Prostate gland (tissue), 2 donors: ENCODE measurements around the gene OR10R2. TPM values are rescaled to one million over a fixed set of nuclear protein-coding genes. Genes with fewer than 3 reads are reported as not detected.

ENCODE experiments used
- DNase-seq: peaks from one replicate; pipeline ENCODE4 v3.0.0-alpha.2; 2019; ENCODE audit warnings: low spot score
- H3K27ac ChIP-seq, 2 donors: fragments of 200-600 bp; sonication (generic); 2 replicates each; pipeline ENCODE4 v1.5.1; 2017 to 2019
- H3K27me3 ChIP-seq: fragments of 200-600 bp; sonication (generic); replicated peaks from 2 replicates; pipeline ENCODE4 v1.5.1; 2019; ENCODE audit not compliant: insufficient read depth
- H3K36me3 ChIP-seq, 2 donors: fragments of 200-600 bp; sonication (generic); 1 replicate in 1 of 2; 2 replicates in 1 of 2; pipeline versions ENCODE4 v1.5.1 to v1.8.1; 2017 to 2019
- H3K4me1 ChIP-seq: fragments of 200-600 bp; sonication (generic); replicated peaks from 2 replicates; pipeline ENCODE4 v1.5.1; 2019
- H3K4me3 ChIP-seq, 2 donors: fragments of 200-600 bp; sonication (generic); 2 replicates each; pipeline ENCODE4 v1.5.1; 2017 to 2019
- H3K9me3 ChIP-seq: fragments of 200-600 bp; sonication (generic); 2 replicates; pipeline ENCODE4 v1.5.1; 2017
- POLR2A ChIP-seq: fragments of 450-650 bp; IDR thresholded peaks from one replicate; pipeline ENCODE4 v1.6.1; 2016; ENCODE audit warnings: antibody characterized with exemption, mild to moderate bottlenecking
- POLR2AphosphoS5 ChIP-seq: sonication (generic); formaldehyde crosslinking; IDR thresholded peaks from one replicate; pipeline ENCODE4 v1.6.1; 2017; ENCODE audit warnings: antibody characterized with exemption
- WGBS: methylation state at CpG from one replicate; pipeline ENCODE4 v1.1.5; 2018; 5-methylcytosine and 5-hydroxymethylcytosine counted together
- intact Hi-C: fragments of 100-400 bp; cut with DNase I; formaldehyde crosslinking; loops from one replicate; pipeline ENCODE4 v1.14.2; 2022
- total RNA-seq, 2 donors: library from RNA; depleted of rRNA; stranded (reverse); fragments of >200 nt; gene quantifications; one replicate each; pipeline ENCODE4 v1.1.0, GENCODE V29; 2016
- TF ChIP-seq, protein P1 (sequence below), 4 experiments: fragments of 200-600 bp in 2 of 4; fragments of 450-650 bp in 2 of 4; sonication (generic) in 2 of 4; IDR thresholded peaks; 1 replicate in 3 of 4; 2 replicates in 1 of 4; pipeline ENCODE4 v1.5.1; 2016 to 2019; ENCODE audit warnings: antibody characterized with exemption in 4 of 4, mild to moderate bottlenecking in 2 of 4, moderate library complexity in 2 of 4

The OR10R2 gene
- total RNA-seq, 2 donors from 2014 or later: not detected

DNA sequence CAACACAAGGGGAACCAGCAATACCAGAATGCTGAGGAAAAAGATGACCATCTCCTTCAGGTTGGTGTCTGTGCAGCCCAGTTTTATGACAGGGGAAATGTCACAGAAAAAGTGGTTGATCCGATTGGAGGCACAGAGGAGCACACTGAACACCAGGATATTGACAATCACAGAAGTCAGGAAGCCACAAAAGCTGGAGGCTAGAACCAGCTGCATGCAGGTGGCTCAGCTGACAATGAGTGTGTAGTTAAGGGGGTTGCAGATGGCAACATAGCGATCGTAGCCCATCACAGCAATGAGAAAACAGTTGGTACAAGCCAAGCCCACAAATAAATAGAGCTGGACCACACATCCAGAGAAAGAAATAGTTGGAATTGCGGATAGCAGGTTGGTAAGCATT lies 26.6 kb upstream of the OR10R2 start:
- intact Hi-C loops: no loop called here
- TF ChIP-seq, protein P1, sequence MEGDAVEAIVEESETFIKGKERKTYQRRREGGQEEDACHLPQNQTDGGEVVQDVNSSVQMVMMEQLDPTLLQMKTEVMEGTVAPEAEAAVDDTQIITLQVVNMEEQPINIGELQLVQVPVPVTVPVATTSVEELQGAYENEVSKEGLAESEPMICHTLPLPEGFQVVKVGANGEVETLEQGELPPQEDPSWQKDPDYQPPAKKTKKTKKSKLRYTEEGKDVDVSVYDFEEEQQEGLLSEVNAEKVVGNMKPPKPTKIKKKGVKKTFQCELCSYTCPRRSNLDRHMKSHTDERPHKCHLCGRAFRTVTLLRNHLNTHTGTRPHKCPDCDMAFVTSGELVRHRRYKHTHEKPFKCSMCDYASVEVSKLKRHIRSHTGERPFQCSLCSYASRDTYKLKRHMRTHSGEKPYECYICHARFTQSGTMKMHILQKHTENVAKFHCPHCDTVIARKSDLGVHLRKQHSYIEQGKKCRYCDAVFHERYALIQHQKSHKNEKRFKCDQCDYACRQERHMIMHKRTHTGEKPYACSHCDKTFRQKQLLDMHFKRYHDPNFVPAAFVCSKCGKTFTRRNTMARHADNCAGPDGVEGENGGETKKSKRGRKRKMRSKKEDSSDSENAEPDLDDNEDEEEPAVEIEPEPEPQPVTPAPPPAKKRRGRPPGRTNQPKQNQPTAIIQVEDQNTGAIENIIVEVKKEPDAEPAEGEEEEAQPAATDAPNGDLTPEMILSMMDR (IDR thresholded peaks at IDR 0.05): no peak
- no peaks in the 10 kb centered on the region for H3K4me1 ChIP-seq
- no peaks in the 10 kb centered on the region for H3K36me3 ChIP-seq
- H3K27ac ChIP-seq: no peak overlapping the region
- no peaks in the 10 kb centered on the region for H3K9me3 ChIP-seq
- 85% methylated on average over 4 of the region's 4 CpGs for WGBS
- no peak overlapping the region for H3K4me3 ChIP-seq
- no peak for DNase-seq
- no peaks in the 10 kb centered on the region for H3K27me3 ChIP-seq

DNA sequence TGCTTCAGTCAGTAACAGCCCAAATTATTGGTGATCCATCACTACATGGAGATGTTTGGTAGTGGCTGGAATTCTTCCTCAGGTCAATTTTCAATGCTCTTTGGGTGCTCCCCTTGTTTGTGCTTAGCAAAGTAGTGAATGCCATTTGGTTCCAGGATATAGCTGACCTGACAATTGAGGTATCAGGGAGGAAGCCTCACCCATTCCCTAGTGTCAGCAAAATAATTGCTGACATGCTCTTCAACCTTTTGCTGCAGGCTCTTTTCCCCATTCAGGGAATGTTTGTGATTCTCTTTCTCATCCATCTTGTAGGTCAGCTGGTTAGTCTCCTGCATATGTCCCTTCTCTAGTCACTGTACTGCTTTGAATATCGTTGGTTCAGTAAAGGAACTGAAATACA lies 17.5 kb upstream of the OR10R2 start:
- no peaks in the 10 kb centered on the region for H3K9me3 ChIP-seq
- H3K36me3 ChIP-seq: no peaks in the 10 kb centered on the region
- WGBS: 87% methylated on average over 1 of the region's 1 CpG
- H3K4me1 ChIP-seq: no peaks in the 10 kb centered on the region
- DNase-seq: no peak
- H3K27me3 ChIP-seq: no peaks in the 10 kb centered on the region
- intact Hi-C loops: no loop called here
- no peak overlapping the region for H3K27ac ChIP-seq
- TF ChIP-seq POLR2AphosphoS5: no peak
- no peak for TF ChIP-seq POLR2A
- TF ChIP-seq, protein P1 (IDR thresholded peaks at IDR 0.05): no peak
- H3K4me3 ChIP-seq: no peak overlapping the region

DNA sequence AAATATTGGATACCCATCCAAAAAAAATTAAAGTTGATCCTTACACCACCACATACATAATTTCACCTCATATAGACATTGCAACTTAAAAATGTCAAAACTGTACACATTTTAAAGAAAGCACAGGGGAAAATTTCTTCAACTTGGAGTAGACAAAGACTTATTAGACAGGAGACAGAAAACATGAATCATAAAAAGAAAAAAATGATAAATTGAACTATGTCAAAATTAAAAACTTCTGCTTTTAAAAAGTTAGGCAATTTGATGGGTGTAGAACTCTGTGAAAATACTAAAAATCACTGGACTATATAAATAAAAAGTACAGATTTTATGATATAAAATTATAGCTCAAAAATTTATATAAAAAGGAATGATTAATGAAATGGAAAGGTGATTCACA lies 14.8 kb upstream of the OR10R2 start:
- TF ChIP-seq POLR2AphosphoS5 (no peak), POLR2A (no peak)
- TF ChIP-seq, protein P1 (IDR thresholded peaks at IDR 0.05): no peak

DNA sequence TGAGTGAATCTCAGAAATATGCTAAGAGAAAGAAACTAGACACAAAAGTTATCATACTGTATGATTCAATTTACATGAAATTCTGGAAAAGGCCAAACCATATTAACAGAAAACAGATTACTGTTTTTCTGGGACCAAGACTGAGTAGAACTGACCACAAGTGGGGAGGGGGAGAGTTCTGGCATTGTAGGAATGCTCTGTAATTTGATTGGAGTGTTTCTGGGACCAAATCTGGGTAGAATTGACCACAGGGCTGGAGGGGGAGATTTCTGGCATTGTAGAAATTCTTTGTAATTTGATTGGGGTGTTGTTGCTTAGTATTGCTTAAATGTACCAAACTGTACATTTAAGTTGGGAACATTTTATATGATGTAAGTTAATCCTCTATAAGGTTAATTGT lies 13.8 kb upstream of the OR10R2 start:
- no peaks in the 10 kb centered on the region for H3K9me3 ChIP-seq
- TF ChIP-seq, protein P1 (IDR thresholded peaks at IDR 0.05): no peak
- TF ChIP-seq POLR2AphosphoS5 (no peak), POLR2A (no peak)
- no peaks in the 10 kb centered on the region for H3K36me3 ChIP-seq
- H3K4me1 ChIP-seq: no peaks in the 10 kb centered on the region
- DNase-seq: no peak
- H3K27ac ChIP-seq: no peak overlapping the region
- no peak overlapping the region for H3K4me3 ChIP-seq
- intact Hi-C loops: no loop called here
- no peaks in the 10 kb centered on the region for H3K27me3 ChIP-seq

More for the DNA sequence above, 14.8 kb upstream of the OR10R2 start:
- intact Hi-C loops: no loop called here
- no peak overlapping the region for H3K4me3 ChIP-seq
- DNase-seq: no peak
- H3K9me3 ChIP-seq: no peaks in the 10 kb centered on the region
- no peaks in the 10 kb centered on the region for H3K36me3 ChIP-seq
- H3K27me3 ChIP-seq: no peaks in the 10 kb centered on the region
- H3K4me1 ChIP-seq: no peaks in the 10 kb centered on the region
- no peak overlapping the region for H3K27ac ChIP-seq

DNA sequence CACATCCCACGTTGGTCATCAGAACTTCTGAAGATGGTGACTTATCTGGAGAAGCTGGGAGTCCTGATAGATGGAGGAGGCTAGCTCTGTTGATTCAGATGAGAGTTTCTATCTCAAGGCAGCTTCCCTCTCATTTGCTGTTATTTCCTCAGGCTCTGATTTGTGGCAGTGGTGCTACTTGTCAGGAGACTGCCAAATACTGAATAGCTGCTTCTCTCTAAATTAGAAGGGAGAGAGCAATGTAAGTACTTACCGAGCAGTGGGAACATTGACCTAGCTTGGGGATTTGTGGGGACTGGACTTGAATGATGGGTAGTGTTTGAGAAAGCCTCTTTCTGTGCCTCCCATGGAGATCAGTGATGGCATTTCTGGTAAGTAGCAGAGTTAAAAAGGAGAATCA lies 10.5 kb upstream of the OR10R2 start, which contains the start of gene OR10K1:
OR10K1 (plus strand) TSS at position 301 of the 400 bp plus-strand sequence. CDS start 3,728 bp downstream, outside the sequence.
- 72% methylated on average over 2 of the region's 2 CpGs for WGBS
- DNase-seq: no peak
- TF ChIP-seq, protein P1 (IDR thresholded peaks at IDR 0.05): no peak
- TF ChIP-seq POLR2A: no peak
- TF ChIP-seq POLR2AphosphoS5: no peak
- intact Hi-C loops: no loop called here
- Histone ChIP-seq H3K4me3 (no peak within 1 kb of the TSS), H3K27me3 (no peaks in the 10 kb centered on the region), H3K36me3 (no peaks in the 10 kb centered on the region), H3K4me1 (no peaks in the 10 kb centered on the region), H3K27ac (no peak within 1 kb of the TSS), H3K9me3 (no peaks in the 10 kb centered on the region)
